GM18505 (cell line): Measurements from ENCODE around the gene MS4A18.
"Not testable (repeated sequence)": the region's sequence is repeated elsewhere in the genome, so short reads cannot be mapped to it uniquely, and the experiment has no call there.

Experiments
- ATAC-seq: cut with Tn5 transposase; IDR thresholded peaks from one replicate; pipeline ENCODE4 v1.9.1; 2021; ENCODE audit not compliant: unreplicated experiment
- POLR2A ChIP-seq: IDR thresholded peaks from 4 replicates; pipeline ENCODE4 v1.6.1; 2011; ENCODE audit warnings: borderline replicate concordance; ENCODE audit not compliant: insufficient read depth, insufficient read length; ENCODE audit errors: extremely low read depth

Gene MS4A18

GRCh38 chr11:60750911-60751310, 26.4 kb downstream of the MS4A18 start:
- TF ChIP-seq POLR2A, result no peak
- no peak for ATAC-seq

- no peak for TF ChIP-seq POLR2A
- ATAC-seq, result no peak
Observed at GRCh38 chr11:60753309-60753708, 28.8 kb downstream of the MS4A18 start.

- no peak for ATAC-seq
- no peak for TF ChIP-seq POLR2A
Observed at GRCh38 chr11:60754887-60755286, 30.4 kb downstream of the MS4A18 start.

GRCh38 chr11:60756307-60757032, 31.9 kb downstream of the MS4A18 start, which contains the start of gene MS4A15:
MS4A15 (plus strand) TSS chr11:60756867; CDS start chr11:60763734, 6,867 bp downstream.
- ATAC-seq, result no peak
- TF ChIP-seq POLR2A, result no peak

- no peak for ATAC-seq
Observed at GRCh38 chr11:60757231-60757800, 32.8 kb downstream of the MS4A18 start.

GRCh38 chr11:60758671-60759070, 34.2 kb downstream of the MS4A18 start:
- not testable (repeated sequence) for ATAC-seq

More at GRCh38 chr11:60757231-60757800, 32.8 kb downstream of the MS4A18 start:
- TF ChIP-seq POLR2A, result no peak

- not testable (repeated sequence) for ATAC-seq
Observed at GRCh38 chr11:60759438-60760225, 35.1 kb downstream of the MS4A18 start.

GRCh38 chr11:60761436-60762190, 37.1 kb downstream of the MS4A18 start:
- ATAC-seq, result no peak

GRCh38 chr11:60762851-60763691, 38.6 kb downstream of the MS4A18 start:
- peak; percentile 35 for TF ChIP-seq POLR2A
- ATAC-seq, result peak; percentile 66

More at GRCh38 chr11:60761436-60762190, 37.1 kb downstream of the MS4A18 start:
- no peak for TF ChIP-seq POLR2A

GRCh38 chr11:60763692-60764369, 39.3 kb downstream of the MS4A18 start:
- ATAC-seq, result no peak
- peak; percentile 8 for TF ChIP-seq POLR2A

GRCh38 chr11:60764879-60765278, 40.4 kb downstream of the MS4A18 start:
- no peak for ATAC-seq

GRCh38 chr11:60765355-60765754, 40.8 kb downstream of the MS4A18 start:
- no peak for ATAC-seq

More at GRCh38 chr11:60764879-60765278, 40.4 kb downstream of the MS4A18 start:
- TF ChIP-seq POLR2A, result peak; percentile 29

More at GRCh38 chr11:60765355-60765754, 40.8 kb downstream of the MS4A18 start:
- no peak for TF ChIP-seq POLR2A
